PFSK-1 (cell line): ENCODE measurements around the gene TTI1.

ENCODE experiments used
- POLR2AphosphoS5 ChIP-seq: IDR thresholded peaks from 2 replicates; pipeline ENCODE4 v1.6.1; 2012; ENCODE audit warnings: low read depth, mild to moderate bottlenecking, control low read depth, low read length, moderate library complexity
- SIN3A ChIP-seq: IDR thresholded peaks from 2 replicates; pipeline ENCODE4 v1.6.1; 2012; ENCODE audit warnings: mild to moderate bottlenecking, low read length, moderate library complexity, borderline replicate concordance; ENCODE audit not compliant: insufficient read depth
- TAF1 ChIP-seq: IDR thresholded peaks from 2 replicates; pipeline ENCODE4 v1.6.1; 2012; ENCODE audit warnings: low read length, control low read depth, borderline replicate concordance; ENCODE audit not compliant: insufficient read depth

DNA sequence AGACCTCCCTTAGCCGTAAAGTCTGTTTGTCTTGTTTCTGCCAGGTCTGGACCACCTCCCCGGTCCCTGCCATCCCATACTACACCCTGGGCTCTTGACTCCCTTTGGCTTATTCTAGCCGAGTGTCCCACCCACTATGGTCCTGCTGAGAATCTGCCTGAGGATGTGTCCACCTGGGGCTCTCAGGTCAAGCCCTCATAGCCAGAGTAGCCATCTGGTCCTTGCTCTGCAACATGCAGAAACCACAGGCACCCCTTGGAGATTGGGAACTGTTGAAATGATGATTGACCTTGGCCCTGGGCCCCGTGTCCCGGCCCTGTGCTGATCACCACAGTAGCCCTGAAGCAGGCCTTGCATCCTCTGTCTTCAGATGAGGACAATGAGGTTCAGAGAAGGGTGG, 86.3 kb downstream of the TTI1 start:
- no peak for TF ChIP-seq TAF1
- TF ChIP-seq POLR2AphosphoS5 = no peak
- no peak for TF ChIP-seq SIN3A
